PC-3 (cell line): Measurements from ENCODE around the gene KCNJ13. TPM values are rescaled to one million over a fixed set of nuclear protein-coding genes. Genes with fewer than 3 reads are reported as not detected.

Experiments used
- ATAC-seq: fragments of 200-7000 bp; cut with Tn5 transposase; 2 replicates; pipeline ENCODE4 v1.9.1; 2020; ENCODE audit warnings: mild to moderate bottlenecking, moderate library complexity
- BruUV-seq: library from RNA; stranded (reverse); fragments of 400-500 nt; replicated peaks from 2 replicates; lab custom pipeline; 2021; lab: Mats Ljungman, UMichigan
- CTCF ChIA-PET: fragments of 300-600 bp; sonication (Branson Sonifier 250); formaldehyde crosslinking; loops from one replicate; lab custom pipeline; 2022; ENCODE audit warnings: antibody characterized with exemption; lab: Charles Lee
- POLR2A ChIA-PET: fragments of 300-600 bp; sonication (Branson Sonifier 250); formaldehyde crosslinking; loops from one replicate; lab custom pipeline; 2022; ENCODE audit warnings: antibody characterized with exemption; ENCODE audit not compliant: unreplicated experiment; lab: Charles Lee
- DNase-seq: peaks from one replicate; pipeline ENCODE4 v3.0.0-alpha.2; 2015
- H2AFZ ChIP-seq: fragments of 300-600 bp; sonication (generic); 2 replicates; pipeline ENCODE4 v1.6.0; 2016; ENCODE audit warnings: antibody characterized with exemption, low read length
- H3F3A ChIP-seq: fragments of 300-600 bp; sonication (generic); one replicate; pipeline ENCODE4 v1.6.0; 2017; ENCODE audit warnings: antibody characterized with exemption, low read length, control low read depth, mild to moderate bottlenecking; ENCODE audit not compliant: unreplicated experiment
- H3K27ac ChIP-seq: fragments of 300-600 bp; sonication (generic); 2 replicates; pipeline ENCODE4 v1.5.1; 2016; ENCODE audit warnings: mild to moderate bottlenecking, low read length
- H3K27me3 ChIP-seq: fragments of 300-600 bp; sonication (generic); 2 replicates; pipeline ENCODE4 v1.6.1; 2016; ENCODE audit warnings: low read length, mixed read lengths
- H3K36me3 ChIP-seq: fragments of 300-600 bp; sonication (generic); 2 replicates; pipeline ENCODE4 v1.6.1; 2016; ENCODE audit warnings: low read depth, mixed run types, low read length, mixed read lengths
- H3K4me1 ChIP-seq: fragments of 300-600 bp; sonication (generic); 2 replicates; pipeline ENCODE4 v1.5.1; 2016; ENCODE audit warnings: low read length; ENCODE audit not compliant: insufficient read depth
- H3K4me2 ChIP-seq: fragments of 300-600 bp; sonication (generic); 2 replicates; pipeline ENCODE4 v1.6.0; 2016; ENCODE audit warnings: low read length
- H3K4me3 ChIP-seq: fragments of 300-600 bp; sonication (generic); 2 replicates; pipeline ENCODE4 v1.5.1; 2016; ENCODE audit warnings: mild to moderate bottlenecking, low read length, mixed read lengths
- H3K79me2 ChIP-seq: fragments of 300-600 bp; sonication (generic); 2 replicates; pipeline ENCODE4 v1.6.1; 2017; ENCODE audit warnings: low read length, mixed read lengths
- H3K9ac ChIP-seq: fragments of 300-600 bp; sonication (generic); 2 replicates; pipeline ENCODE4 v1.6.0; 2016; ENCODE audit warnings: mild to moderate bottlenecking, low read length
- H3K9me2 ChIP-seq: fragments of 300-600 bp; sonication (generic); replicated peaks from 2 replicates; pipeline ENCODE4 v1.6.1; 2016; ENCODE audit warnings: mixed run types, low read length, mixed read lengths
- H3K9me3 ChIP-seq: fragments of 300-600 bp; sonication (generic); 2 replicates; pipeline ENCODE4 v1.6.1; 2016; ENCODE audit warnings: low read length, mixed read lengths
- H4K20me1 ChIP-seq: fragments of 300-600 bp; sonication (generic); 2 replicates; pipeline ENCODE4 v1.6.1; 2016; ENCODE audit warnings: low read length, mixed read lengths
- CTCF ChIP-seq: fragments of 300-600 bp; sonication (generic); conservative IDR thresholded peaks from 2 replicates; pipeline ENCODE4 v1.5.1; 2017; ENCODE audit warnings: antibody characterized with exemption, low read depth, mild to moderate bottlenecking, low read length
- EZH2 ChIP-seq: fragments of 300-600 bp; sonication (generic); IDR thresholded peaks from one replicate; pipeline ENCODE4 v1.6.1; 2017; ENCODE audit warnings: antibody characterized with exemption, mild to moderate bottlenecking, low read length; ENCODE audit not compliant: unreplicated experiment
- EZH2phosphoT487 ChIP-seq: fragments of 300-600 bp; sonication (generic); IDR thresholded peaks from 2 replicates; pipeline ENCODE4 v1.6.1; 2018; ENCODE audit warnings: mild to moderate bottlenecking, antibody characterized with exemption, low read length, borderline replicate concordance
- intact Hi-C: fragments of 100-400 bp; cut with micrococcal nuclease; formaldehyde crosslinking; loops from 2 replicates; pipeline ENCODE4 v1.9.0; 2023
- total RNA-seq: library from RNA; depleted of rRNA; stranded (reverse); fragments of >200 nt; gene quantifications from 2 replicates; pipeline ENCODE4 v1.2.3, GENCODE V29; 2014

The KCNJ13 gene
- total RNA-seq, 1 experiment from 2014 or later = not detected

DNA sequence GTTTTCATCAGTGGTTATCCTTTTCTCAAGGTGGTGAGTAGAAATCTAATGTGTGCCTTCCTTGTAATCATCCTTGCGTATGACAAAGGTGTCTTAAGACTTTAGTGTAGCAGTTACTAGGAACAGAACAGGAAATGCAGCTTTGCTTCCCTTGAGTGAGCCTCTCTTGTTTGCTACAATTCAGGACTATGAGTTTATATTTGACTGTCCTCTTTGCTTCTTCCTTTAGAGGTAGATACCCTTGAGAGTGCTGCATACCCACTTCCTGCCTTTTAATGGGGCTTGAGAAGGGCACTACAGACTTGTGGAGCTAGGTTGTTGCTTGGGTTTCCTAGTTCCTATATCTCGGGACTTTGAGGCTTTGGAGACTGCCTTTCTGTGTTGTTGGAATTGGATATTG, 3.8 kb downstream of the KCNJ13 start:
- H3K36me3 ChIP-seq = peaks cover 38% of the 10 kb centered on the region
- POLR2A ChIA-PET = no interaction called here
- no peak overlapping the region for H3K27ac ChIP-seq

GRCh38 chr2:232771870-232772269, 4.5 kb downstream of the KCNJ13 start:
- no peaks in the 10 kb centered on the region for H3K79me2 ChIP-seq
- no peaks in the 10 kb centered on the region for H3K9me3 ChIP-seq
- no peaks in the 10 kb centered on the region for H4K20me1 ChIP-seq
- TF ChIP-seq EZH2phosphoT487 = no peak
- no peak for TF ChIP-seq CTCF
- no peak for TF ChIP-seq EZH2
- H3K4me2 ChIP-seq = no peak overlapping the region
- H3K9me2 ChIP-seq = no peaks in the 10 kb centered on the region
- DNase-seq (no peak), ATAC-seq (no peak)
- no peaks in the 10 kb centered on the region for H3K27me3 ChIP-seq
- H2AFZ ChIP-seq = no peak overlapping the region
- ChIA-PET POLR2A (no interaction called here), CTCF (no interaction called here)
- intact Hi-C loops = no loop called here
- H3K4me1 ChIP-seq = peaks cover 2% of the 10 kb centered on the region; the same call in 1 of the 2 replicates
- no peaks in the 10 kb centered on the region for H3F3A ChIP-seq
- no TSS peak for BruUV-seq
- peaks cover 37% of the 10 kb centered on the region for H3K36me3 ChIP-seq
- no peak overlapping the region for H3K4me3 ChIP-seq
- no peak overlapping the region for H3K27ac ChIP-seq
- no peak overlapping the region for H3K9ac ChIP-seq

More for the DNA sequence above, 3.8 kb downstream of the KCNJ13 start:
- Histone ChIP-seq H3F3A (no peaks in the 10 kb centered on the region), H3K27me3 (no peaks in the 10 kb centered on the region), H3K79me2 (no peaks in the 10 kb centered on the region), H3K4me1 (no peaks in the 10 kb centered on the region), H3K9me3 (no peaks in the 10 kb centered on the region), H3K4me3 (no peak overlapping the region), H3K4me2 (no peak overlapping the region), H3K9ac (no peak overlapping the region), H2AFZ (no peak overlapping the region), H3K9me2 (no peaks in the 10 kb centered on the region), H4K20me1 (no peaks in the 10 kb centered on the region)
- no peak for ATAC-seq
- no peak for TF ChIP-seq EZH2
- no peak for TF ChIP-seq EZH2phosphoT487
- intact Hi-C loops = no loop called here
- no peak for DNase-seq
- CTCF ChIA-PET = interaction anchor here (0.6 kb wide), 1 partner anchor 22 kb away, joined by 3 read pairs; no protein-coding TSS in a partner anchor
- BruUV-seq = no TSS peak

GRCh38 chr2:232770207-232770606, 6.2 kb downstream of the KCNJ13 start:
- H3K9ac ChIP-seq = no peak overlapping the region
- CTCF ChIA-PET = no interaction called here
- DNase-seq (no peak), ATAC-seq (no peak)
- peaks cover 42% of the 10 kb centered on the region for H3K36me3 ChIP-seq
- no peaks in the 10 kb centered on the region for H3K9me3 ChIP-seq
- no peaks in the 10 kb centered on the region for H3K27me3 ChIP-seq
- intact Hi-C loops = no loop called here
- POLR2A ChIA-PET = no interaction called here
- H4K20me1 ChIP-seq = no peaks in the 10 kb centered on the region
- H3K79me2 ChIP-seq = no peaks in the 10 kb centered on the region
- no peak overlapping the region for H3K4me2 ChIP-seq
- TF ChIP-seq CTCF (no peak), EZH2 (no peak), EZH2phosphoT487 (no peak)
- BruUV-seq = no TSS peak
- H3K4me3 ChIP-seq = no peak overlapping the region
- no peak overlapping the region for H2AFZ ChIP-seq
- peaks cover 7% of the 10 kb centered on the region; the same call in 1 of the 2 replicates for H3K4me1 ChIP-seq
- H3F3A ChIP-seq = no peaks in the 10 kb centered on the region
- no peaks in the 10 kb centered on the region for H3K9me2 ChIP-seq
- no peak overlapping the region for H3K27ac ChIP-seq
